Kidney tubule cell (primary cell): ENCODE results near the gene ANGEL1.

Experiments
- DNase-seq: peaks from one replicate; pipeline ENCODE4 v3.0.0-alpha.2; 2018; ENCODE audit warnings: low spot score

ANGEL1 gene

DNA sequence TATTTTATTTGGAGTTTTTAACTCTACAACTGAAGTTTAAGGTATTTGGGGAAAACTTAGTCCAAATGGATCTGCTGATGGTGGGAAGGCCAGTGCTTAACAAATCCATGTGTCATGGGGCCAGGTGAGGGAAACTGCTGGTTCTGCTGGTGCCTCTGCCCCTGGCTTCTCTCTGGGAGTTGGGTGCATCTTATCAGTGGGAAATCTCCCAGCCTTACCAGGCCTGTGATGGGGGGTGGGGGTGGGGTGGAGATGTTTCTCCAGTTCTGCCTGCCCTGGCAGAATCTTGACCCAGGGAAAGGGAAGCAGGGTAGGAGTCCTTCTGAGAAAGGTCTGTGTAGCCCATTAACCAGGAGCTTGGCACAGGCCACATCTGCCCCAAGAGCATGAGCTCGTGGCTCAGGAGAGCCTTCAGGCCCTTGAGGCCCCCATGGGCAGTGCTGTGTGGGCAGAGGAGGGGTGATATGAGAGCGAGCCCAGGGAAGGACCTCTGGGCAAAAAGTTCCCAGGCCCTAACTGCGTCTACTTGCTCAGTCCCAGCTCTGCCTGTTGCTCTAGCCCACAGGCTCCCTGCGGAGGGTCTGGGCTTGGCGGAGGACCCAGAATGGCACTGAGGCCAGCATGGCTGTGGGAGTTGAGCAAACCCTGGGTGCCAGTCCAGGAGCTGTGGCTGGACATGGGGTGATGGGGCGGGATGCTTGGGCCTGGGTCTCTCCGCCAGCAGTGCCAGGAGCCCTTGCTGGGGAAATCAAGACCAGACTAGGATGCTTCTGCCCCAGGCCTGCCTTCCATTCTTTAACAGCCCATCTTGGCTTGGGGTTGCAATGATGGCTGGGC lies 33.2 kb downstream of the ANGEL1 start:
- DNase-seq = no peak

DNA sequence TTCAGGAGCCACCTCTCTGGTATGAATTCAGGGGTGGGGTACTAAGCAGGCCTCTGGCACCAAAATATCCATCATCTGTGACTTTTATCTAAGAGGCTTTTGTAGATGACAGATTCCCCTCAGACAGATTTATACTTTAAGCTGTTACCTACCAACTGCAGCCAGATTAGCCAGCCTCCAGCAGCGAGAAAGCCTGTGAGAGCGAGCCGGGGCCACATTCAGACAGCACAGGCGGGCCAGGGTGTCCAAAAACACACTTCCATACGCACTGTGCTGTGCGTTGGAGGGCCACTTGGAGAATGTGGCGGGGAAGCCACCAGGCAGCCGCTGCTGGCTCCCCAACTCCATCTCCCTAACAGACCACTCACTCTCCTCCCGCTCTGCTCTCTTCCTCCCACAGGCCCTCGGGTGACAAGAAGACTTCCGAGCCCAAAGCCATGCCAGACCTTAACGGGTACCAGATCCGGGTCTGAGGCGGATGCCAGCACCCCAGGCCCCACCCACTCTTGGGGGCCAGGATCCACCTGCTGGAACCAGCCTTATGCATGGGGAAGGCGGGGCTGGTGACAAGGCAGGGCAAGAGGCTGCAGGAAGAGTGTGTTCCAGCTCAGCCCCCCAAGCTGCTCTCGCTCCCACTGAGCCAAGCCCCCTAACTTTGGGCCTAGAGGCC lies 34.0 kb downstream of the ANGEL1 start:
- no peak for DNase-seq

- no peak for DNase-seq
Observed at GRCh38 chr14:76777721-76778120, 35.0 kb downstream of the ANGEL1 start.

GRCh38 chr14:76776428-76777251 lies 36.0 kb downstream of the ANGEL1 start:
- no peak for DNase-seq

DNA sequence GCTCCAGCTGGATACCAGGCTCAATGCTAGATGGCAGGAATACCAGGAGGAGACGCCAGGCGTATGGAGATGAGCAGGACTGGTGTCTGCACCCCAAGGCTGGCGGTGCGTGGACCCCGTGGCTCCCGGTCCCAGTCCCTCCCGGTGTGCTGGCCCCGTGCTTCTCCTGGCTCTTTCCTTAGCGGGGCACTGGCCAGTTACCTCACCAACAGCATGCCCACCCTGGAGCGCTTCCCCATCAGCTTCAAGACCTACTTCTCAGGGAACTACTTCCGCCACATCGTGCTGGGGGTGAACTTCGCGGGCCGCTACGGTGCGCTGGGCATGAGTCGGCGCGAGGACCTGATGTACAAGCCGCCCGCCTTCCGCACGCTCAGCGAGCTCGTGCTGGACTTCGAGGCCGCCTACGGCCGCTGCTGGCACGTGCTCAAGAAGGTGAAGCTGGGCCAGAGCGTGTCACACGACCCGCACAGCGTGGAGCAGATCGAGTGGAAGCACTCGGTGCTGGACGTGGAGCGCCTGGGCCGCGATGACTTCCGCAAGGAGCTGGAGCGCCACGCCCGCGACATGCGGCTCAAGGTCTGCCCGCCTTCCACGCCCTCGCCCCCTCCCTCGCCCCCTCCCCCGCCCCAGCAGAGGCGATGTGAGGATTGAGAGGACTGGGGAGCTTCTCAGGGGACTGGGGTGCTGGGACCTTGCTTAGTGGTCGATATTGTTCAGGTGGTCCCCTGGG lies 36.8 kb downstream of the ANGEL1 start:
- DNase-seq = no peak

GRCh38 chr14:76774821-76775694 lies 37.6 kb downstream of the ANGEL1 start:
- no peak for DNase-seq

DNA sequence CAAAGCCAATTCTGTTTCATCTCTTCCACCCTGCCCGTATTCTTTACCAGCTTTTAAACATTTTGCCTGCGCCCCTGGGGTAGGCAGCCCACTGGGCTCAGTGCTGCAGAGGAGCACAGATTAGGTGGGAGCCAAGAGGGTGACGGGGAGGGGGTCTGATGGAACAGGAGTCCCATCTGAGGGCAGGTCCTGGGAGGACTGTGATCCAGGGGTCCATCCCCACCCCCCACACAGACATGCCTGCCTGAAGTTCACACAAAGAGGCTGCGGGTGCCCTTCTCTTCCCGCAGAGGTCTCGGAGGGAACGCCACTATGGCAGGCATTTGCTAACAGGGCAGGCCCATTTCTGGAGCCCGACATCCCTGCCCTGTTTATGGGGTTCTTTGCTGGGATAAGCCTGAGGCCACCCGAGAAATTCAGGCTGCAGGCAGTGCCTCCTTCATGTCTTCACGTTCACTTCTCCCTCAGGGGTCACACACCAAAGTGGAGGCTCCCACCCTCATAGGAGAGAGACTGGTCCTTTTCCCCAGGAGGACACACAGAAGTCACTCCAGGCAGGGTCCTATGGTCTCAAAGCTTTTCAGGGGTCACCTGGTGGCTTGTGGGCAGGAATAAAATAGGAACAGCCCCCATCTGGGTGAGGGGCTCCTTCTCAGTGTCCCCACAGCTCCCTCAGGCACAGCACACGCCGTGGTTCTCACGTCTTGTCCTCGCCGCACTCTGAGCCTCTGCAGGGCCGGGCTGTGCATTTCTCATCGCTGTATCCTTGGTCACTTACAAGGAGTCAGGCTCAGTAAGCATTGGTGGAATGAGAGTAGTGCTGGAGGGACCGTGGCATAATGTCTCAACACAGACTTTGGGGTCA lies 38.5 kb downstream of the ANGEL1 start:
- DNase-seq = no peak

- peak; percentile 69 for DNase-seq
Observed at GRCh38 chr14:76773188-76773885, 39.3 kb downstream of the ANGEL1 start.

- DNase-seq = no peak
Observed at GRCh38 chr14:76772300-76773187, 40.1 kb downstream of the ANGEL1 start.

DNA sequence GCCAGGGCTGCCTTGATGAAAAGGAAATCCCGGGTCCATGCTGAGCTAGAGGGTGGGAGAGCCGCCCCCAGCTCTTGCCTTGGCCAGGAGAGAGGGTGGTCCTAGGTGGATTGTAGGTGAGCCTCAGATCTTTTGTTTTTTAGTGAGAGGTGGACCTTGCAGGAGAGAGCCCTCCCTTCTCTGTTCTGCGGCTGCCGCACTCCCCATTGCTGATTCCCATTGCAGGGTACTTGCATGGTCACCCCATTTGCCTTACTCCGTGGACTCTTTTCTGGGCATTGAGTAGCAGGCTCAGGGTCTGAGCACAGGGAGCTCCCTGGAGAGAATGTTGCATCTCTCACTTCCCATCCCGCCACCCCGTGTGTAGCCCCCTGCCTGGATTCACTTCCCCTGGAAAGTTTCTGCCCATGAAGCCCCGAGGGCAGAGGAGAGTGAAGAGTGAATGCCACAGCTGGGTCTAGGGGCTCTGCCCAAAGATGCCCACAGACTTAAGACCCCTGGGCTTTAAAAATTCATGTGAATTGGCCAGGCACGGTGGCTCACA lies 41.2 kb downstream of the ANGEL1 start:
- DNase-seq = no peak

DNA sequence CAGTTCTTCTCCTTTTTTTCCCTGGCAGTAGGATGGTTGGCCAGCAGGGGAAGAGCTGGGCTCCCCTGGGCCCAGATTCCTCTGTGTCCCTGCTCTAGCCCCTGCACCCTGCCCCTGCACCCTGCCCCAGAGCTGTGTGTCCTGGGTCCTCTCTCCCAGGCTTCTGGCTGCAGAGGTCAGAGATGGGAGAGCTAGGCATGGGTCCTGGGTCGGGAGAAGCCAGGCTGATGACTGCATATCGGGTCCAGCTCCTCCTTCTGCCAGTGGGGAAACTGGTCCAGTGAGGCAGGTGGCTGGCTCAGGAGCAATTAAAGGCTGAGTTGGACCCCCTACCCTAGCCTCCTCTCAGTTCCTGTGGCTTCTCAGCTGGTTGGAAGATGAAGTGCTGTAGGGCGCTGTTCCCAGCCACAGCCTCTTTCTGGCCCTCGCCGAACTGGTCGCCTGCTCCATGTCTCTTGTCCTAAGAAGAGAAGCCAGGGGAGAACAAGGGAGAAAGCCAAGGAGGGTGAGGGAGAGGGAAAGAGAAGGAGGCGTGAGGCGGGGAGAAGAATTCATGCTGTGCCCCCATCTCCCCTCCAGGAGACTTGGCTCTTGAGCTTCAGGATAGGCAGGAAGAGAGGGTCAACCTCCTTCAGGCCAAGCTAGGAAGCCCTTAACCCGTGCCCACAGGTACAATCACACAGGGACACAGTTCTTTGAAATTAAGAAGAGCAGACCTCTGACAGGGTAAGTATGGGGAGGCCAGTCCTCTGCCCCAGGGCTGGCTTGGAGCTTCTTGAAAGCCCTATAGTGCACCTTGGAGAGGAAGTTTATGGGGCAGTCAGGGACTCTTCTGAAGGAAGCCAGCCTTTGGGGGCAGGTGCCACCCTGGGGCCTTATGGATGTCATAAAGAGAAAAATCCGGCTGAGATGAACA lies 41.9 kb downstream of the ANGEL1 start:
- DNase-seq = no peak

GRCh38 chr14:76769636-76770292 lies 42.9 kb downstream of the ANGEL1 start:
- DNase-seq = no peak

DNA sequence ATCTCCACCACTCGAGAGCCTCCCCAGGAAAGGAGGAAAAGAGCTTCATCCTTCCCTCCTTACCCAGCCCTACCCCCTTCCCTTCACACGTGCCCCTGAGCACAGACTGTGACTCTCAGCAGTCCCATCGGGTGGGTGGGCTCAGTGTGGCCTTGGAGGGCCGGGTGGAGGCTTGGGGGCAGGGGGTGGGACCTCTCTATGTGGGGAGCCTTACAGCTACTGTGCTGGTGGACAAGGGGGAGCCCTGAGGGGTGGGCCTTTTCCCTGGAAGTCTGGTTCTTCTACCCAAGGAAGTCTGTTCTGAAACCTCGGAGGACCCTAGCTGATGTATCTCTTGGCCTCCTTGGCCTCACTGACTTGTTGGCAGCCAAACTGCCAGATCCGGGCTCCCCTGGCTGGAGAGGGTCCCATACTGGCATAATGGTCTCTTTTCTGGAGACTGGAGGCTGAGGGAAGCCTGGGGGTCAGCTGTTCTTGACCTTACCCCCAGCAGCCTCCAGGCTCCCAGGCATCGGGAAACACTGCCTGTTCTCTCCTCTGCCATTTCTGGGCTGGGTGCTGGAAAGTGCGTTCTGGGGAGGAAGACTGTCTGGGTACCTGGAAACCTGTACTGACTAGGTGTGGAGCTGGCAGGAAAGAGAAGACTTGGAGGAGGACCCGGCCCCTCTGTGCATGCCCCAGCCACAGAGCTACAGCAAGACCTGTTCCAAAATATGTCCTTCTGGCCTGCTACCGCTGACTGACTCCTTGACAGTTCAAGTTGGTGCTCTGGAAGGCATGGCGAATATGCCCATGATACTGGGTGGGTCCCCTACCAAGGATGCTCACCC lies 43.8 kb downstream of the ANGEL1 start:
- DNase-seq = no peak

DNA sequence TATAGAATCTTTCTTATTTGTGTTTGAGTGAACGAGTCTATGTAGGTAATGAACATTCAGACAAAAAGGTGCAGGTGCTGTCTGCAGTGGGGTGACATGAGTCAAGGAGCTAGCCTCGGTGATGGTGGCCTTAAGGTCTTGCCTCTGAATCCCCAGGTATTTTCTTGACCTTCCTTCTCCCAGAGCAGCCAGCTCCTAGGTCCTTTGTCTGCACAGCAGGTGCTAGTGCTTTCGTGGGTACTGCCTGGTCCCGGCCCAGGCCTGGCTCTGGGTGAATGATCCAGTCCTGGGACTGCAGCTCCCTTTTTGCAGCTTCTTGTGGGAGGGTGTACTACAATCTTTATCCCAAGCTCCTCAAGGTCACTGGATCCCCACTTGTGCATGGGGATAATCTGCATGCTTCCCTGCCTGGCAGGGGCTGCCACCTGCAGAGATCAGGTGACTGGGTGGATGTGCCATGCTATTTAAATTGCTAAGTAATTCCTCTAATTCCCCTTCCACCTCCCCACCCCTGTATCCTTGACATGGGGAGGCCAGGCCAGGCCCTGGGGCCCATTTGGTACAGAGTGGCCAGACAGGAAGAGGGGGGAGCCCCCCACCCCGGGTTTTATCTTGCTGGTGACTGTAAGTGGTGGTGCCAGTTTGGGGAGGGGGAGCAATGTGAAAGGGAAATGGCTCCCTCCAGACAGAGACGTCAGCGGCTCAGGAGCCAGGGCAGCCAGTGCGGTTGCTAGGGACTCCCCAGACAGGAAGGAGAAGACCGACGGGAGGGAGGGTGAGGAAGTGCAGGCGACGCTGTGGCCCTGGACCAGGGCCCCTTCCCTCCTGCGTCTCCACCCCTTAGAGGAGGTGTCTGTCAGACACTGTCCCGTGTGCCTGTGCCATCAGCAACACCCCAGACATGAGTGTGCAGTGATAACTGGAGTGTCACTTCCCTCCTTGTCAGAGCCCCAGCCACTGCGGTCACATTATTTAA lies 44.7 kb downstream of the ANGEL1 start:
- DNase-seq = peak; percentile 25
